Activated CD4-positive, CD25-positive, alpha-beta regulatory T cell treated with anti-CD3 and anti-CD28 coated beads, Interleukin-2, amount 50 U/mL, for 16 hours (primary cell): Measurements from ENCODE around the gene REX1BD.
"Not testable (repeated sequence)": the region's sequence is repeated elsewhere in the genome, so short reads cannot be mapped to it uniquely, and the experiment has no call there.

Experiments used
- DNase-seq: peaks from one replicate; pipeline ENCODE4 v3.0.0-alpha.2; 2020; ENCODE audit warnings: low read depth, low spot score

REX1BD gene

DNA sequence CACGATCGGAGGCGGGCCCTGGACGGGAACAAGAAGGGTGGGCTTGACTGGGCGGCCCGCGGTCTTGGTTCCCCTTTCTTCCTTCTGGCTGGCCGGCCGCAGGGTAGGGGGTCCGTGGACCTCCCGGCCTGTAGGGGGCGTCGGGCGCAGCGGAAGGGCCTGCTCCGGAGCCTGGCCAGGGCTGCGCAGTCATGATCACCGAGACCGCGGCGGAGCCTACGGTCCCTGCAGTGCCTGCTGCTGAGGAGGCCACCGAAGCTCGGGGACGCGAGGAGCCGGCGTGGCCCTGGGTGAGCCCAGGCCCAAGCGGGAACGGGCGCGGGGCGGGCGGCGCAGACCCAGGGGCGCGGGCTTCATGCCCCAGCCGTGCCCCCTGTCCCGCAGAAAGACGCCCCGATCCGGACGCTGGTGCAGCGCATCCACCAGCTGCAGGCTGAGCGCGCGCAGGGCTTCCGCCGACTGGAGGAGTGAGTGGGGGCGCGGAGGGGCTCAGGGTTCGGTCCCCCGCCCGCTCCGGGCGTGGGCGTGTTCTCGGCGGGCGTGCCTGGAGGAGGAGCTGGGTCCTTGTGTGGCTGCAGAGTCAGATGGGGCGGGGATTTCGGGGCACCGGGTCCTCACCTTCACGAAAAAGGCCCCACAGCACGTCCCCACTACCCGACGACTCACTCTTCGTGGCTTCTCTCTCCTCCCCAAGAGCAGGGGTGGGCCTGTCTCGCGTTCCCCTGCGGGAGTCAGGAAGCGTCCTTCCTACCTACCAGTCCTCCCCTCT, at the start of gene REX1BD:
TSS of gene REX1BD (plus strand) at position 188 of the 769 bp plus-strand sequence. CDS start at position 192, 4 bp downstream.
- DNase-seq: peak; percentile 63

DNA sequence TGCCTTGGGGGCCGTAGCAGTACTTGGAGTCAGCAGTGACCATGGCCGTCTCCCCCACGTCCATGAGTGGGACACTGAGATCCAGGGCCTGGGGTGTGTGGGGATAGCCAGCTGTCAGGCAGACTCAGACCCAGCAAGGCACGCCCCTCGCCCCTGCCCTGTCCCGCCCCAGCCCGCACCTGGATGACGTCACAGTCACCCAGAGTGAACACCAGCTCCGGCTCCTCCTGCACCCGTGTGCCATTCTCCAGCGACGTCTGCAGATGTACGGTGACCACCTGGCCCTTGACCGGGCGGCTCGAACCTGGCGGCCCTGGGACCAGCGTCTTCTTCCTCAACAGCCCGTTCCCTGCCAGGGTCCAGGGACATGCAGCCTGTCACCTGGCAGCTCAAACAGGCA, 49.2 kb upstream of the REX1BD start:
- DNase-seq: no peak

DNA sequence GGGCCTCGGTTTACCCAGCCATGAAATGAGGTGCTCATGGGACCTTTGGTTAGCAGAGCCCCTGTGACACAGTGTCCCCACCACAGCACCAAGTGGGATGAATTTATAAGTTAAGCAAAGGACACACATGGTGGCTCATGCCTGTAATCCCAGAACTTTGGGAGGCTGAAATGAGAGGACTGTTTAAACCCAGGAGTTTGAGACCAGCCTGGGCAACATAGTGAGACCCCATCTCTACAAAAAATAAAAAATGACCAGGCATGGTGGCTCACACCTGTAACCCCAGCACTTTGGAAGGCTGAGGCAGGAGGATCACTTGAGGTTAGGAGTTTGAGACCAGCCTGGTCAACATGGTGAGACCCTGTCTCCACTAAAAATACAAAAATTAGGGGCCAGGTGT, 48.4 kb upstream of the REX1BD start:
- DNase-seq: not testable (repeated sequence)

DNA sequence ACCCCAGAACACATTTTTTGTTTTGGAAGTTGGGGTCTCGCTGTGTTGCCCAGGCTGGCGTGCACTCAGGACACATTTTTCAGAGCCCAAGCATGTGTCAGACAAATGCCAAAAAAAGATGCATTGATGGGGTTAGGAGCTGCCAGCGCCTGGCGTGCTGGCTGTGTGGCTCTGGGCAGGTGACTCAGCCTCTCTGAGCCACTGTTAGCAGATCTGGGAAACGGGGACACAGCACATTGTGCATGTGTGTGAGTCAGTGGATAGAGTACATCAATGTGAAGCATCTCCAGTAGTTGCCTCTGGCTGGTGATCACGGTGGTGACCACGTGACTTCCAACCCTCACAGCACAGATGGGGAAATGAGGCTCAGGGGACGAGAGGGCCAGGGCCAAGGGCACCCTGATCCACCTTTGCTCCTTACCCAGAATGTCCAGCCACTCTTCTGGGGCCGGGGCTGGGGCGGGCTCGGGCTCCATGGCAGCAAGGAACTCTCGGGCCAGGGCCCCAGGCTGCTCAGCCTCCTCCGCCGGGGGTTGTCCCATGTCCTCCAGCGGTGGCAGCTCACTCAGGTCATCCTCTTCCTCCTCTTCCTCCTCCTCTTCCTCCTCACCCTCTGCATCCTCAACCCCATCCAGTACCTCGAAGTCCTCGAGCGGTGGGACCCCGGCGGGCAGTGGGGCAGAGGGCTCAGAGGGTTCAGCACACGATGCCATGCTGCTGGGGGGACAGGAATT, 47.2 kb upstream of the REX1BD start:
- DNase-seq: no peak

DNA sequence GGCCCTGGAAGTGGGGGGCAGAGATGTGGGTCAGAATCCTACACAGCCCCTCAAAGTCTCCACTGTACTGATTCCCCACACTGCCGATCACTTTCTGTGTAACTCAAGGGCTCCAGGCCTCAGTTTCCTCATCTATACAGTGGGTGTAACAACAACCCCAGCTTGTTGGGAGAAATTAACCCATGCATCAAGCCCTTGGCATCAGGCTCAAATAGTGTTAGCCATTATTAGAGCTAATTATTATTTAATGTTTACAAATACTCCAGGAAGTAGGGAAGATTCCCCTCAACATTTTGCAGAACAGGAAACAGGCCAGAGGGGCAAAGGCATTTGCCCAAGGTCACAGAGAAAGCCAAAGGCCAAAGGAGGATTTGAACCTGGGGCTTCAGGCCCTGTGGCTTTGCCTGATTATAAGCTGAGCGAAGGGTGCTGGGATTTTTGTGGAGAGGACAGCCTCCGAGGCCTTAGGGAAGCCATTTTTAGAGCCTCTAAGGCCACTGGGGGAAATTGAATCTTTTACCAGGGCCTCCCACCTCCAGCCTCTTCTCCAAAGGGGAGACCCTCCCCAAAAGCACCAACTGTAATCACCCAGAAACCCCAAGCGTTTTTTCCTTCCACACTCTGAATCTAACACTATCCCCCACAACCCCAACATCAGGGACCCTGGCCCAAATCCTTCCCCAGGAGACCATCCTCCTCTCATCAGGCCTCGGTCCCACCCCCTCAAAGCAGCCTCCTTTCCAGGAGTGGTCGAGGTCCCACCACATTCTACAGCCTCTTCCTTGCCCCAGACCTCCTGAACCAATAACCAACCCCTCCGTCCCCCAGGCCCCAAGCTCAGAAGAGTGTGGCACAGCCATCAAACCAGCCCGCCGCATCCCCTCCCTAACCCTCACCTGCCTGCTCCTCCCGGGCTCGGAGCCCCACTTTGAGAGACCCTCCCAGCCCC, 46.3 kb upstream of the REX1BD start:
- DNase-seq: no peak

DNA sequence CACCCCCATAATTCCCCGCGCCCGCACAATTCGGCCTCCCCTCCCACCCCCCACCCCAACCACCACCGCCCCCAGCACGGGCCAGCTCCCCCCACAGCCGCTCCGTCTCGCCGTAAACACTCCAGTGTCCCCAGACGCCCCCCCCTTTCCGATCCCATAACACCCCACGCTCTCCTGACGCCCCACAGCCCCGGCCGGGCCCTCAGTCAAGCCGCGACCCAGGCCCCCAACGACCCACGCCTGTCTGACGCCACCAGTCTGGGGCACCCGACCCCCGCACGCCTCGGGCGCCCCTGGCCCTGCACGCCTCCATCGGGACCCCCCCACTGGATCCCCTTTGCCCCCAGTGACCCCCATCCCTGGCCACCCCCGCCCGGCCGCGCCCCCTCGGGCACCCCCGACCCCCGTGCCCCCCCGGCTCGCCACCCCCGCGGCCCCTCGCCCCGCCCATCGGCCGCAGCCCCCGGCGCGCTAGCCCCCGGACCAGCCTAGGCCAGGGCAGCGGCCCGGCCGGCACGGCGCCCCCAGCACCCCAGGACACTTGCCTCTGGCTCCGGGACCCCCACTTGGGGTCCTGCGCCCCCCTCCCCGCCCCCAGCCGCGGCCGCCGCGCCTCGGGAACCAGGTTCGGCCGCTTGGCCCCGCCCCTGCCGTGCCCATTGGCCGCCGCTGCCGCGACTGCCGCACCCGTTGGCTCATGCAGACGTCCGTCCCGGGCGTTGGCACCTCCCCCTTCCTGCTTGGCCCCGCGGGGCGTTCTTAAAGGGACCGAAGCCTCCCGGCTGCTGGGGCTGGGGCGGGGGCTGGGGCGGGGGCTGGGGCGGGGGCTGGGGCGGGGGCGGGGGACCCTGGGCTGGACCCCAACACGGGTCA, 45.4 kb upstream of the REX1BD start, which contains the start of gene FKBP8:
TSS of gene FKBP8 (minus strand) at position 633 of the 873 bp plus-strand sequence. CDS start 1,603 bp downstream, outside the sequence.
- peak; percentile 85 for DNase-seq

DNA sequence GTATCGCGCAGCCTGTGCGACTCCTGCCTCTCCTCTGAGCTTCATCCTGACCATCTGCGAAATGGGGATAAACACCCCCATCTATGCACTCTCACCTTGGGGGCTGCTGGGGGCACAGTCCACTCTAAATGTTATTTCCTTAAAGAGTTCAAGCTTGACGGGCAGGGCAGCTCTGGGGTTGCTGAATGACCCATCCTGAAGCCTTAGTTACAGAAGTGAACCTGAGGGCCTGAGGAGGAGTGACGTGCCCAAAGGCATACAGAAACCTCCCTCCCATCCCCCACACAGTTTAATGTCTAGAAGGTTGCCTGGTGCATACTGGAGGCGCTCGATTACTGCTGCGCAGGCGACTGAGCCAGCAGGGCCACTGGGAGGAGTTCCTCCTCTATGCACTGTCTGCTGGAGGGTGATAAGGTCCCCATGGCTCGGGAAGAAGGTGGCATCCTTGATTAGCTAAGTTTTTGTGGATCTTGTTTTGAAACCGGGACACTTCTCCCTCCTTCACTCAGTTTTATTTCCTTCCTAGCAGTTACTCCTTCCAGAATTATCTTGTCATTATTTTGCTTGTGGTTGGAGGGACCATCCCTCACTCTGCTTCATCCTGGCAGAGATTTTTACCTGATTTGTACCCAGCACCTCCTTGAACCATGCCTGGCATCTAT, 44.7 kb upstream of the REX1BD start:
- peak; percentile 53 for DNase-seq

DNA sequence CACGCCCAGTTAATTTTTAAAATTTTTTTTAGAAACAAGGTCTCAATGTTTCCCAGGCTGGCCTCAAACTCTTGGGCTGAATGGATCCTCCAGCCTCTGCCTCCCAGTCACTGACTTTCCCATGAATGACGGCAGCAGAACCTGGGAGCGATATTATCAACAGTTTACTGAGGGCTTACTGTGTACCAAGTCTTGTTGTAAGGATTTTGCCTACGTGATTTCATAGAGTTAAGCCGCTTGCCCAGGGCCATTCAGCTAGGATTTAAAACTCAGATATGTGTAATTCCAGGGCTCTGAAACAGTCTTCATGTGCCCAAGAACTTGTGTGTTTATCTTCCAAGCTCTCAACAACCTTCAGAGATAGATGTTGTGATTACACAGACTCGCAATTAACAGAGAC, 37.0 kb upstream of the REX1BD start:
- DNase-seq: no peak

DNA sequence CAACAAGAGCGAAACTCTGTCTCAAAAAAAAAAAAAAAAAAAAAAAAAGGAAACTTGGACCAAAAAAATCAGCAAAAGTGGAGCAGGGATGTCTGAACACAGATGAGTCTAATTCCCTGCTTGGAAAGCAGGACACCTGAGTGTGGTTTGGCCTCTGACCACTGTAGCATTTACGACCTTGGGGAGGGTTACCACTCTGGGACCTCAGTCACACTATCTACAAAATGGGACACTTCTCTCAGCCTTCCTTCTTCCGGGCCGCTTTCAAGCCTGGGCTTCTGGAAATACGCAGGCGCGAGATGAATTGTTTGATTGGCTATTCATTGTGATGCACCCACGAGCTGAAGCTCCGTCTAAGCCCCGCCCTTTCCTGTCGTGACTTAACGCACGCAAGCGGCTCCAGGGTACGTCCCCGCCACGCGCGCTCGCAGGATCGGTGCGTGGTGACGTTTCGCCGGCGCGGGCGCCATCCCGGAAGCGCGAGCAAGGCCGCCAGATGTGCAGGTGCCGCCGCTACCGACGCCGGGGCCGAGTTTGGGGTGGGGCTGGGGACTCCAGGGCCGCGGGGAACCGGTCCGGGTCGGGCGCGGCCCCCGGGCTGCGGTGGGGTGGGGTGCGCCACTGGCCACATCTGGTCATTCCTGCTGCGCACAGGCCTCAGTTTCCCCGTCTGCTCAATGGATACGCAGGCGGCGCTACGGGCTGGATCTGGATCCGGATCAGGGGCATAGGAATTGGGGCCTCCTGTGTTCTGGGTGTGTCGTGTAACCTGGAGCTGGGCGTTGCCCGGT, 31.0 kb upstream of the REX1BD start, which contains the start of gene KXD1:
TSS of gene KXD1 (plus strand) at position 460 of the 791 bp plus-strand sequence. CDS start 4,187 bp downstream, outside the sequence.
- DNase-seq: peak; percentile 97

DNA sequence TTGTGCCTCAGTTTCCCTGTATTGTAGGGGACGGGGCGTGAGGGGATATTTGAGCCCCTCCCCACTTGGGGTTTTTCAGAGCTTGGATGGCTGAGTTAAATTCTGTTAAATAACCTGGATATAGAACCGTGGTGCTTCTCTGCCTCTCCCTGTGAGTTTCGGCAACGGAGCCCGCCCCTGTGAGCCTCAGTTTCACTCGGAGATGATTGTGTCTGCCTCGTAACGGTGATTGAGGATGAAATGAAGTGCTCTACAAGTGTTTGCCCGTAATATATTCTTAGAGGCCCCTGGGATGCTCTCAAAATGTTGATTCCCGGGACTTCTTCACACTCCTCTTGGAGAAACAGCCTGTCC, 30.4 kb upstream of the REX1BD start:
- DNase-seq: no peak

DNA sequence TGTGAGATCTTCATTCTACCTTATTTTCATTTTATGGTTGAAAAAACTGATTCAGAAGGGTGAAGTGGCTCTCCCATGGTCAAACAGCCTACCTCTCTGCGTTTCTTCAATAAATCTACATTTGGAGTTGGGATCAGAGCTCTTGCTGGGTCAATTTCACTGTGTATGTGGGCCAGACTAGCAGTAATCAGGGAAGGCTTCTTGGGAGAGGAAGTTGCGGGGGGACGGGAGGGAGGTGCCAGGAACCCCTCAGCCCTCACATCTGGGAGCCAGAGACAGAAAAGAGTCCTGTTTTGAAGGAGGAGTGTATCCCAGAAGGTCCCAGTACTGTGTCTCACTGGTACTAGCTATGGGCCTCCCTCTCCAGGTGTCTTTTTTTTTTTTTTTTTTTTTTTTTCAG, 30.0 kb upstream of the REX1BD start:
- DNase-seq: no peak

DNA sequence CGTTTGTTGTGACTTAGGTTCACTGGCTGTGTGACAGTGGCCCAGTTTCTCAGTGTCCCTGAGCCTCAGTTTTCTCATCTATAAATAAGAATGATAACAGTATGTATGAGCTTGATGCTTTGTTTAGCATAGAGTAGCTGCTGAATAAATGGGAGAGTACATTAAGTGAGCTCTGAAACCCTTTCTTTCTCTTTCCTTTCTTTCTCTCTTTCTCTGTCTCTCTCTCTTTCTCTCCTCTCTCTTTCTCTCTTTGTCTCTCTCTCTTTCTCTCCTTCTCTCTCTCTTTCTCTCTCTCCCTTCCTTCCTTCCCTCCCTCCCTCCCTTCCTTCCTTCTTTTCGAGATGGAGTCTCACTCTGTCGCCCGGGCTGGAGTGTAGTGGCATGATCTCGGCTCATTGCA, 28.9 kb upstream of the REX1BD start:
- DNase-seq: no peak

DNA sequence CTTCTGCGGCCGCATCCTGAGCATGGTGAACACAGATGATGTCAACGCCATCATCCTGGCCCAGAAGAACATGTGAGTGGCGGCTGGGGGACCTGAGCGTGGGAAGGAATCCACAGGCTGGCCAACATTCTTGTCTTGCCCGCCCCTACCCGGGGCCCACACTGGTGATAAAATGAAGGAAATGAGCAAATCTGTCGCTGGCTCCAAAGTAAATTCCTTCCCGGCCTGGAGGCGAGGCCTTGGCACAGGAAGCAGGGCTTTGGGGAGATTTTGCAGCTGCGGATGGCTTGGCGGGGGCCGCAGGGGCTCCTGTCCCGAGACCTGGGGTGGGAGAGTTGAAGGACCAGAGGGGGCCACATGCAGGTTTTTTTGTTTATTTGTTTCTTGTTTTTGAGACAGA, 26.5 kb upstream of the REX1BD start:
- no peak for DNase-seq

DNA sequence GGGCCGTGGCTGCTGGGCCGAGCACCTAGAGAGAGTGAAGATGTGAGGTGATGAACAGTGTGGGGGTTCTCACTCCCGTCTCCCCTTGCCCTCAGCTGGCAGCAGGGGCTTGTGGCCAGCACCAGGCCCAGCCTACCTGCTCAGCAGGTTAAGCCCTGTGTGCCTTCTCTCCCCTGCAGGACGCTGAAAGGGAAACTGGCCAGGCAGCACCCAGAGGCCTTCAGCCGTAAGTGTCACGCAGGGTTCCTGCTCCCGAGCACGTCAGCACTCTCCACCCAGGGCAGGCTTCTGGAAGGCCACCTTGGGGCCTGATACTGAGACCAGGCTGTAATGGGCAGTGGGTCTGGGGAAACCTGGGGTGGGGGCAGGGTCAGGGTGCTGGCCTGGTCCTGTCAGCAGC, 21.6 kb upstream of the REX1BD start:
- DNase-seq: no peak

DNA sequence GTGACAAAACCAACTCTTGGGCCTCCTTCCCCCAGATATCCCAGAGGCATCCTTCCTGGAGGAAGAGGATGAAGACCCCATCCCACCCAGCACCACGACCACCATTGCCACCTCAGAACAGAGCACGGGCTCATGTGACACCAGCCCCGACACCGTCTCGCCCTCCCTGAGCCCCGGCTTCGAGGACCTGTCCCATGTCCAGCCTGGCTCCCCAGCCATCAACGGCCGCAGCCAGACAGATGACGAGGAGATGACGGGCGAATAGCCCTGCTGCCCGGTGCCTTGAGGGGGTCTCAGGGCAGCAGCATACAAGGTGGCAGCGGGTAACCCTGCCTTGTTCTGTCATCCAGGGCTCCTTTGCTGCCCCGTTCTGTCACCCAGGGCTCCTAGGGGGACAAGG, 20.2 kb upstream of the REX1BD start:
- no peak for DNase-seq

DNA sequence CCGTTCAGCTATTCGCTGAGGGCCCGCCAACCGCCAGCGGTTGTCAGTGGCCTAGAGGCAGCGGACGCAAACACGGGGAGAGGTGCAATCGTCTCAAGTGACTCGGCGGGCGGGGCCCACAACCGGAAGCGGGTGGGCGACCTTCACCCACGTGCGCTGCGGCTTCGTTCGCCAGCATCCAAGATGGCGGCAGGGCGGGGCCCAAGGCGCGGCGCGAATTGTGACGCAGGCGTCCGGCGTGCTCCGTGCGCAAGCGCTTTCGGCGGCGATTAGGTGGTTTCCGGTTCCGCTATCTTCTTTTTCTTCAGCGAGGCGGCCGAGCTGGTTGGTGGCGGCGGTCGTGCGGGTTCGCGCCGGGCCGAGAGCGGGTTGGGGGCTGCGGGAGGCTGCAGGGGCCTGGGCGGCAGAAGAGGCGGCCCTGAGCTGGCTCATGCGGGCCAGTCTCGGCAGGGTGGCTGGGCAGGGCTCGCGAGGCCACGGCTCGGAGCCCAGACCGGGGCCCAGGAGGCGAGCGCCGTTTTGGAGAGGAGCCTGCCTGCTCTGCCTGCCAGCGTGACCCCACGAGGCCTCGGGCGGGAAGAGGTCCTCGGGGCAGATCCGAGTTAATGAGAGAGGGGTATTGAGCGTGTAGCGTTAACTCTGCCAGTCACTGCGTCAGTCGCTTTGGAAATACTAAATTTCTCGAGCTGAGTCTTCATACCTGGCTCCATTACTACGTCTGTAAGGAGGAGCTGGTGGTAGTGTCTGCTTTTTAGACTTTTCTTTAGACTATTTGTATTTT, 16.8 kb upstream of the REX1BD start, which contains the start of gene UBA52:
TSS of gene UBA52 (plus strand) at position 294 of the 781 bp plus-strand sequence. CDS start 1,444 bp downstream, outside the sequence.
- peak; percentile 99 for DNase-seq

DNA sequence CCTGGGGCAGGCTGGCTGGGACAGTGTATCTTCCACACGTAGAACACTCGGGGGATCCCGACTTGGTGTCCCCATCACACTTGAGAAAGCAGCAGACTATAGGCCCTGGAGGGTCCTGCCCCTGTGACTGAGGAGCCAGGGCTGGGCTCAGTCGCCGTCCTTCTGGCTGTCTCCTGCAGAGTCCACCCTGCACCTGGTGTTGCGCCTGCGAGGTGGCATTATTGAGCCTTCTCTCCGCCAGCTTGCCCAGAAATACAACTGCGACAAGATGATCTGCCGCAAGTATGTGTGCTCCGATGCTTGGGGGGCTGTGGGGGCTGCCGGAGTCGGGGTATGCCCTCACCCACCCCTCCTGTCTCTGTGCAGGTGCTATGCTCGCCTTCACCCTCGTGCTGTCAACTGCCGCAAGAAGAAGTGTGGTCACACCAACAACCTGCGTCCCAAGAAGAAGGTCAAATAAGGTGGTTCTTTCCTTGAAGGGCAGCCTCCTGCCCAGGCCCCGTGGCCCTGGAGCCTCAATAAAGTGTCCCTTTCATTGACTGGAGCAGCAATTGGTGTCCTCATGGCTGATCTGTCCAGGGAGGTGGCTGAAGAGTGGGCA, 13.8 kb upstream of the REX1BD start:
- no peak for DNase-seq

DNA sequence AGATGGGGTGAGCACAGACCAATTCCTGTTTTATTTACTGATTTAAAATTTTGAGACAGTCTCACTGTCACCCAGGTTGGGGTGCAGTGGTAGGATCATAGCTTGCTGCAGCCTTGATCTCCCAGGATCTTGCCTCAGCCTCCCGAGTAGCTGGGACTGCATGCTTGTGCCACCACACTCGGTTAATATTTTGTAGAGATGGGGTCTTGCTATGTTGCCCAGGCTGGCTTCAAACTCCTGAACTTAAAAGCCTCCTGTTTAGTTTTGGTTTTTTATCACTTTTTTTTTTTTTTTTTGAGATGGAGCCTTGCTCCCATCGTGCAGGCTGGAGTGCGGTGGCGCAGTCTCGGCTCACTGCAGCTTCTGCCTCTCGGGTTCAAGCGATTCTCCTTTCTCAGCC, 12.2 kb upstream of the REX1BD start:
- no peak for DNase-seq
